Central memory CD8-positive, alpha-beta T cell (primary cell): Measurements from ENCODE around the gene PLEKHG3.

Experiments used
- ATAC-seq: fragments of 150-1000 bp; cut with Tn5 transposase; replicated peaks from 2 replicates; pipeline ENCODE4 v1.10.0; 2022; ENCODE audit warnings: mild to moderate bottlenecking, moderate FRiP score, moderate number of reproducible peaks; ENCODE audit not compliant: poor library complexity, severe bottlenecking; ENCODE audit errors: extremely low read depth
- DNase-seq, 2 donors: peaks; one replicate each; pipeline ENCODE4 v3.0.0; 2021; ENCODE audit warnings: low spot score in 2 of 2
- H3K27ac Mint-ChIP-seq: one replicate; pipeline ENCODE4 v1.8.0; 2022; ENCODE audit warnings: low read depth, mild to moderate bottlenecking, moderate library complexity, mixed read lengths
- H3K27me3 Mint-ChIP-seq: one replicate; pipeline ENCODE4 v1.8.0; 2022; ENCODE audit warnings: mixed read lengths
- H3K36me3 Mint-ChIP-seq: one replicate; pipeline ENCODE4 v1.8.0; 2022; ENCODE audit warnings: mild to moderate bottlenecking, moderate library complexity, mixed read lengths; ENCODE audit not compliant: insufficient read depth
- H3K4me1 Mint-ChIP-seq: one replicate; pipeline ENCODE4 v1.8.0; 2022; ENCODE audit warnings: mixed read lengths
- H3K4me3 Mint-ChIP-seq: one replicate; pipeline ENCODE4 v1.8.0; 2022; ENCODE audit warnings: mild to moderate bottlenecking, moderate library complexity, mixed read lengths
- H3K9me3 Mint-ChIP-seq: one replicate; pipeline ENCODE4 v1.8.0; 2022; ENCODE audit warnings: mixed read lengths

The PLEKHG3 gene

GRCh38 chr14:64725879-64726584 is 21.8 kb downstream of the PLEKHG3 start:
- no peaks in the 10 kb centered on the region for H3K27me3 Mint-ChIP-seq
- H3K4me1 Mint-ChIP-seq, result peaks cover 76% of the 10 kb centered on the region
- H3K27ac Mint-ChIP-seq, result peak overlapping the region; percentile 78
- H3K9me3 Mint-ChIP-seq, result no peaks in the 10 kb centered on the region
- no peak for DNase-seq
- H3K4me3 Mint-ChIP-seq, result no peak overlapping the region
- H3K36me3 Mint-ChIP-seq, result peaks cover 4% of the 10 kb centered on the region
- no peak for ATAC-seq

- no peak for DNase-seq
- H3K27me3 Mint-ChIP-seq, result no peaks in the 10 kb centered on the region
- ATAC-seq, result no peak
- H3K36me3 Mint-ChIP-seq, result peaks cover 4% of the 10 kb centered on the region
- peaks cover 77% of the 10 kb centered on the region for H3K4me1 Mint-ChIP-seq
- peak overlapping the region; percentile 78 for H3K27ac Mint-ChIP-seq
- no peak overlapping the region for H3K4me3 Mint-ChIP-seq
- no peaks in the 10 kb centered on the region for H3K9me3 Mint-ChIP-seq
Observed at GRCh38 chr14:64726585-64726890, 22.3 kb downstream of the PLEKHG3 start.

- Mint-ChIP-seq H3K4me1 (peaks cover 76% of the 10 kb centered on the region), H3K27ac (peak overlapping the region; percentile 10), H3K36me3 (peaks cover 7% of the 10 kb centered on the region), H3K4me3 (no peak overlapping the region), H3K9me3 (no peaks in the 10 kb centered on the region), H3K27me3 (no peaks in the 10 kb centered on the region)
- no peak for DNase-seq
- no peak for ATAC-seq
Observed at GRCh38 chr14:64727551-64728071, 23.4 kb downstream of the PLEKHG3 start.

GRCh38 chr14:64728106-64728505 is 23.9 kb downstream of the PLEKHG3 start:
- Mint-ChIP-seq H3K4me1 (peaks cover 71% of the 10 kb centered on the region), H3K4me3 (no peak overlapping the region), H3K36me3 (peaks cover 6% of the 10 kb centered on the region), H3K27me3 (no peaks in the 10 kb centered on the region), H3K27ac (peak overlapping the region; percentile 10), H3K9me3 (no peaks in the 10 kb centered on the region)
- ATAC-seq, result no peak
- DNase-seq, result no peak

- peaks cover 8% of the 10 kb centered on the region for H3K36me3 Mint-ChIP-seq
- ATAC-seq, result no peak
- H3K27me3 Mint-ChIP-seq, result no peaks in the 10 kb centered on the region
- peaks cover 72% of the 10 kb centered on the region for H3K4me1 Mint-ChIP-seq
- H3K4me3 Mint-ChIP-seq, result peak overlapping the region; percentile 34
- no peak for DNase-seq
- H3K9me3 Mint-ChIP-seq, result no peaks in the 10 kb centered on the region
- H3K27ac Mint-ChIP-seq, result peak overlapping the region; percentile 10
Observed at GRCh38 chr14:64728856-64729255, 24.6 kb downstream of the PLEKHG3 start.

GRCh38 chr14:64729386-64730060 is 25.3 kb downstream of the PLEKHG3 start:
- DNase-seq (no peak), ATAC-seq (no peak)
- peaks cover 9% of the 10 kb centered on the region for H3K36me3 Mint-ChIP-seq
- H3K4me3 Mint-ChIP-seq, result peak overlapping the region; percentile 8
- H3K27ac Mint-ChIP-seq, result peak overlapping the region; percentile 44
- peaks cover 71% of the 10 kb centered on the region for H3K4me1 Mint-ChIP-seq
- H3K9me3 Mint-ChIP-seq, result no peaks in the 10 kb centered on the region
- H3K27me3 Mint-ChIP-seq, result no peaks in the 10 kb centered on the region

- Mint-ChIP-seq H3K9me3 (no peaks in the 10 kb centered on the region), H3K27ac (peak overlapping the region; percentile 44), H3K4me1 (peaks cover 71% of the 10 kb centered on the region), H3K4me3 (peak overlapping the region; percentile 8), H3K36me3 (peaks cover 9% of the 10 kb centered on the region), H3K27me3 (no peaks in the 10 kb centered on the region)
- DNase-seq, result no peak
- no peak for ATAC-seq
Observed at GRCh38 chr14:64730061-64730440, 25.8 kb downstream of the PLEKHG3 start.

- DNase-seq, result no peak
- H3K4me3 Mint-ChIP-seq, result no peak overlapping the region
- H3K9me3 Mint-ChIP-seq, result no peaks in the 10 kb centered on the region
- H3K4me1 Mint-ChIP-seq, result peaks cover 75% of the 10 kb centered on the region
- H3K27ac Mint-ChIP-seq, result peak overlapping the region; percentile 44
- no peaks in the 10 kb centered on the region for H3K27me3 Mint-ChIP-seq
- ATAC-seq, result no peak
- peaks cover 9% of the 10 kb centered on the region for H3K36me3 Mint-ChIP-seq
Observed at GRCh38 chr14:64730681-64731080, 26.5 kb downstream of the PLEKHG3 start.

- Mint-ChIP-seq H3K4me1 (peaks cover 72% of the 10 kb centered on the region), H3K9me3 (no peaks in the 10 kb centered on the region), H3K27ac (peak overlapping the region; percentile 21), H3K27me3 (no peaks in the 10 kb centered on the region), H3K4me3 (no peak overlapping the region), H3K36me3 (peaks cover 9% of the 10 kb centered on the region)
- no peak for DNase-seq
- no peak for ATAC-seq
Observed at GRCh38 chr14:64731141-64731581, 26.9 kb downstream of the PLEKHG3 start.

GRCh38 chr14:64732066-64732465 is 27.8 kb downstream of the PLEKHG3 start:
- no peaks in the 10 kb centered on the region for H3K27me3 Mint-ChIP-seq
- H3K36me3 Mint-ChIP-seq, result peaks cover 9% of the 10 kb centered on the region
- H3K4me1 Mint-ChIP-seq, result peaks cover 66% of the 10 kb centered on the region
- H3K27ac Mint-ChIP-seq, result no peak overlapping the region
- ATAC-seq (no peak), DNase-seq (no peak)
- H3K4me3 Mint-ChIP-seq, result no peak overlapping the region
- H3K9me3 Mint-ChIP-seq, result no peaks in the 10 kb centered on the region

- Mint-ChIP-seq H3K27ac (no peak overlapping the region), H3K9me3 (no peaks in the 10 kb centered on the region), H3K27me3 (no peaks in the 10 kb centered on the region), H3K4me1 (peaks cover 63% of the 10 kb centered on the region), H3K36me3 (peaks cover 9% of the 10 kb centered on the region), H3K4me3 (no peak overlapping the region)
- ATAC-seq (no peak), DNase-seq (no peak)
Observed at GRCh38 chr14:64732536-64733120, 28.4 kb downstream of the PLEKHG3 start.

- Mint-ChIP-seq H3K27ac (peak overlapping the region; percentile 58), H3K36me3 (peaks cover 9% of the 10 kb centered on the region), H3K27me3 (no peaks in the 10 kb centered on the region), H3K9me3 (no peaks in the 10 kb centered on the region), H3K4me1 (peaks cover 56% of the 10 kb centered on the region), H3K4me3 (peak overlapping the region; percentile 11)
- ATAC-seq, result no peak
- DNase-seq, result no peak
Observed at GRCh38 chr14:64733321-64733720, 29.1 kb downstream of the PLEKHG3 start.

- H3K27ac Mint-ChIP-seq, result peak overlapping the region; percentile 58
- ATAC-seq (peak; percentile 41), DNase-seq (no peak)
- H3K9me3 Mint-ChIP-seq, result no peaks in the 10 kb centered on the region
- peaks cover 51% of the 10 kb centered on the region for H3K4me1 Mint-ChIP-seq
- no peaks in the 10 kb centered on the region for H3K27me3 Mint-ChIP-seq
- H3K4me3 Mint-ChIP-seq, result peak overlapping the region; percentile 11
- H3K36me3 Mint-ChIP-seq, result peaks cover 9% of the 10 kb centered on the region
Observed at GRCh38 chr14:64733899-64734298, 29.7 kb downstream of the PLEKHG3 start.
